ENCODE data around the gene FHIT.

Gene FHIT

GRCh38 chr3:61169621-61170251 lies 81.5 kb downstream of the FHIT start:
- DNase-seq (ENCODE audit: low read depth in 2 of 2): no peak

GRCh38 chr3:61168286-61168685 lies 83.0 kb downstream of the FHIT start:
- no peak for DNase-seq (ENCODE audit: low read depth in 2 of 2)

- no peak for DNase-seq (ENCODE audit: low read depth in 2 of 2)
Observed at GRCh38 chr3:61162965-61163364, 88.3 kb downstream of the FHIT start.

DNA sequence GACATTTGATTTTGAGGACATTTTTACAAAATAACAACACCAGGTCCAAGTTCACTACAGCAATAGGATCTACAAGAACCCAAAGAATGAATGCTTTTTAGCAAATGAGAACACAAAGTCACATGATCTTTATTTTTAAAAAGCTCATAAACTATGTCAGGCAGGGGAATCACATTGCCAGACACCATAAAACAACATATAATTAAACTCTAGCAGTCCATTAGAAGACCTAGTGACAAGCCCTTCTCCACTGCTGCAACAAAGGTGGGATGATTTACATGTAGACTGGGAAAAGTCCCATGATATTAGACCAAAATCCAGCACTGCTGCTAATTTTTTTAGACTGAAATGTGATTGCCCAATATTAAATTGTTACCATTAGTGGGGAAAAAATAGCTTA lies 92.6 kb downstream of the FHIT start:
- no peak for DNase-seq (ENCODE audit: low read depth in 2 of 2)

DNA sequence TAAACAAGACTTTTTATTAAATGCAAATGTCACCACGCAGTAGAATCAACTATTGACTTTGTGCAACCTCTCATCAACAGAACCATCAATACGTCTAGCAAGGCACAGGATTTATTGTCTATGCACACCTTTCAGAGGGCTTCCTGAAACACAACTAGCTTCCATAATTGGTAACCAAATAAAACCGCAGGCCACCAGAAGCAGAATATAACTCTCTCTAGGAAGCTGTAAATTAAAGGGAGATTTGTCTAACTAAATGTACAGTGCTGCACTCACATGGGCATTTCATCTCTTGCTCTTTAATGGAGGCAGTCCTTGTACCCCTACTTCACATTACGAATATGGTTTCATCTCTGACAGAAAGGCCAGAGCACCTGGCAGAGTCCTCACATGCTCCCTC lies 93.0 kb downstream of the FHIT start:
- DNase-seq (ENCODE audit: low read depth in 2 of 2): no peak

DNA sequence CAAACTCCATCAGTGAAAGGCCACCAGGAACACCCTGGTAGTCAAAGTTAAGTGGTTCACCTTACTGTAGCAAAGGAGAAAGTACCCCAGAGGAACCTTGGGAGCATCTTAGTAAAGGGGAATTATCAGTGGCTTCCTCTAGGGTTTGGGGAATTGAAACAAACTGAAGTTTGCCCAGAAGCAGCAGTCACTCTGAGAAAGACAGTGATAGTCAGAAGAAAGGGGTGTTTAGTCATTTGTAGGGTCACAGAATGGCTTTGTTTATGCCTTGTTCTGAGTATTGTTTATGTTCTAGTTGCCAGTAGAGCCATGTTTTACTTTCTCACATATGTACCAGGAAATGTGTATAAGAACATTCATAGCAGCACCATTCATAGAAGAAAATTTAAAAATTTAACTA lies 93.8 kb downstream of the FHIT start:
- no peak for DNase-seq (ENCODE audit: low read depth in 2 of 2)

- DNase-seq (ENCODE audit: low read depth in 2 of 2): no peak
Observed at GRCh38 chr3:61155701-61156292, 95.5 kb downstream of the FHIT start.

GRCh38 chr3:61154457-61155198 lies 96.6 kb downstream of the FHIT start:
- no peak for DNase-seq (ENCODE audit: low read depth in 2 of 2)

DNA sequence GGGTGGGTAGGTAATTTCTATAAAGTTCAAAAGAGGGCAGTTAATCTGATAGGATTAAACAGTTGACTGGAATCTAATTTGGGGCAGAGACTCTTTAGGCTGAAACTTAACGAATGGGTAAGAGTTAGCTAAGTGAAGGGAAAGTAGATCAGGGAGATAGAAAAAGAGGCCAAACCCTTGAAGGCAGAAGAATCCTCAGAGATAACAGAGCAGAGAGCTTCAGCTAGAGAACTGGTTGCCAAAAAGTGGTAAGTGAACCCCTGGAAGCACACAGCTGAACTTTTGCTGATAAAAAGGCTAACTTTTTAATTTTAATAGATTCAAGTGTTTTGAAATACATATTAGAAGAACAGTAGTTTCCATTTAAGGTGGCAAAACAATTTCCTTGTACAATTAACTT lies 99.2 kb downstream of the FHIT start:
- DNase-seq (ENCODE audit: low read depth in 2 of 2): no peak

DNA sequence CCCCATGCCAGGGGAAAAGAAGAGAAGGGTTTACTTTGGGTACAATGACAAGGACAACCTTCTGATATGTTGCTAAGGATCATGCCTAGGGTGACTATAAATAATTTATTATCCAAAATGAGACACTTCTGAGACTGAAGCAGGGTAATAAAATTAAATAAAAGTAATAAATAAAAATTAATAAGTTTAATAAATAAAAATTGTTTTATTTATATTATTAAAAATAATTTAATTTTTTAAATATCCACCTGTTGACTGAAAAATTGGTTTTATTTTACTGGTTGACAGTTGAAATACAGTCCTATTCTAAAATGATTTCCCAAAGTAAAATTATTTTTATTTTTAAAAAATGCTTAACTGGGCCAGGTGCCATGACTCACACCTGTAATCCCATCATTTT lies 102.0 kb downstream of the FHIT start:
- no peak for DNase-seq (ENCODE audit: low read depth in 2 of 2)

DNA sequence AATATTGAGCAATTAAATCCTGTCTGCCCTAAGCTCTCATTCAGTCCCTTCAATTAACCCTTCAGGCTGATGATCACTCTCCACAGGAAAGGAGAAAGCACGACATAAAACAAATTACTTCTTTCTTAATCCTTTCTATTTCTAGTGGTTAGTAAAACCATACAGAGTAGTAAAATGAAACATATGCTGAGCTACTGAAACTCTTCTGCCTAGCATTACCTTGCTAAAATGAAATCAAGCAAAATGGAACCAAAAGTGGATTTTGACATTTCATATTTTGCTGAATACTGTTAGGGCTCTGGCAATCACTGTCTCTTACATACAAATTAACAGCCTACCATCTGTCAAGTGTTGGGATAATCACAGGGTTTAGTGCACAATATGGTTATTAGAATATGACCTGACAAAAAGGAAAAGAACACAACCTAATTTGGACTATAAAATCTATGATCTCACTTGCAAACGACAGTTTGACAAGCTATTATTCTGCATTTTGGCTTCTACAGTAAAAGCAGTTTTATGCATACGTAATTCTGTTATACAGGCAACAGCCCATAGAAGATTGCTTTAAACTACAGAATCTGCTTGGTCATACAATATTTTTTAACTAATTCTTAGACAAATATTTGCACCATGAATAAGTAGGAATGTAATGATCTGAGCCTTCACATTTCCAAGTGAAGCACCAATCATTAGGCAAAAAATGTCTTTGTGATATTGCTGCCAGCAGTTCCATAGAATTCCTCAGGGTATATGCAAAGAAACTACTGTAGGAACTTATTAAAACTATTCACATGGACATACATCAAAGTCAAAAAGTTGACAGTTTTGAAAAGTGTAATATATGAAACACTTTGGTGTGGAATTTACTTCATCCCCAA lies 105.0 kb downstream of the FHIT start:
- DNase-seq (ENCODE audit: low read depth in 2 of 2): peak in 1 of 2 experiments; percentile 1

DNA sequence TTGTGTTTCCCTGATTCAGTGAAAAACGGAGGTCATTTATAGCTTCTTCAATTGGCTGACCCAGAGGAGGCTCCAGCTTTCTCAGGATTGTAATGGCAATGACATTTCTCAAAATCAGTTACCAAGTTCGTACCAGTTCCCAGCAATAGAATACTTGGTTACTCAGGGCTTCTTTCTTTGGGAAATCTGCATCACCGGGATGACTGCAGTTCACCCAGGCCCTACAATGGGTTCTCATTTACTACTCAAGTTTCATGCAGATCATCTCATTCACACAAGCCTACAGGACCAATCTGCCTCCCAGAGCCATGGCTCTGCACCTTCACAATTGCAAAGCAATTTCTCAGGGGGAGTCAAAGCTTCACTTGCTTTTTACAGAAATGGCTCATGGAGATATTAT lies 109.6 kb downstream of the FHIT start:
- DNase-seq (ENCODE audit: low read depth in 2 of 2): no peak

- no peak for DNase-seq (ENCODE audit: low read depth in 2 of 2)
Observed at GRCh38 chr3:61141227-61141626, 110.0 kb downstream of the FHIT start.

- no peak for DNase-seq (ENCODE audit: low read depth in 2 of 2)
Observed at GRCh38 chr3:61139686-61140085, 111.6 kb downstream of the FHIT start.

DNA sequence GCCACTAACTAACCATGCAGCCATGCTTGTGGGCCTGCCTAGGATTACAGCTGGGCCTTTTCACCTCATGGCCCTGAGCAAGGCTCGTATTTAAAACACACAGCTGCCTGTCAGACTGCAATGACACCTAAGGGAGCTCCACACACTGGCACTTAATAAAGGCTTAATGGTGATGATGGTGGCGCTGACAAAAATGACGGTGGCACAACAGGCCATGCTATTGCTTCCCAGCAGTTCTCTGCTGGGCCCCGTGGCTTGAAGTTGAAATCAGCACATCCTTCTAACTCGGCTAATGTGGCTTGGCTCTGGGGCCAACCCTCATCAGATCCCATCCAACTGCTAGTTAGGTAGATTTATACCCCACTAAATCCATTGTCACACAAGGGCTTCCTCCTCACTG lies 112.9 kb downstream of the FHIT start:
- DNase-seq (ENCODE audit: low read depth in 2 of 2): no peak

- DNase-seq (ENCODE audit: low read depth in 2 of 2): no peak
Observed at GRCh38 chr3:61136191-61136590, 115.1 kb downstream of the FHIT start.

GRCh38 chr3:61134532-61134931 lies 116.7 kb downstream of the FHIT start:
- no peak for DNase-seq (ENCODE audit: low read depth in 2 of 2)

- DNase-seq (ENCODE audit: low read depth in 2 of 2): no peak
Observed at GRCh38 chr3:61132062-61132461, 119.2 kb downstream of the FHIT start.

- DNase-seq (ENCODE audit: low read depth in 2 of 2): no peak
Observed at GRCh38 chr3:61118830-61119229, 132.4 kb downstream of the FHIT start.

GRCh38 chr3:61117045-61117898 lies 134.0 kb downstream of the FHIT start:
- no peak for DNase-seq (ENCODE audit: low read depth in 2 of 2)

DNA sequence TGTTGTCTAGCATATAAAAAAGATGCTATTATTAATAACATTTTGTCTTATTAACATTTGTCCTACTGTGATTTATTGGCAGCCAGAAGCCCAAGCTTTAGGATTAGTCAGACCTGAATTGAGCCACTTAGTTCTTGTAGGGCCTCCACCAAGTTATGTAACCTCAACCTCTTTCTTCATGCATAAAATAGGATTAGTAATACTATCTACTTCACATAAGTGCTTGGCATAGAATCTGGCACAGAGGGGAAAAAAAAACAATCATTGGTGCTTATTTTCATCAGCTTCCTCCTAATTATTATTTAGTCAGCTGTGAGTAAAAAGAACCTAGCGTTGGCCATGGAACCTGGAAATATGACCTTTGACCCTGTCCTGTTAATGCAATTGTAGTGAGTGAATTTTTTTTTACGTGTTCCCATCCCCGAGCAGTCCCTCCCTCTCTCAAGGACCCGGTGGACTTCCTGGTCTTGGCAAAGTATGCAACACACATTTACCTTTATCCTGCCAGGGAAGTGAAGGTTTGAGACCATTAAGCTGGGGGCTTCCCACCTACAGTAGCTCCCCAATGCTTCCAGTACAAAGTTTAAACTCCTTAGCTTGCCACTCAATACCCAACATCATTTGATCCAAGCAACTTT lies 136.8 kb downstream of the FHIT start:
- DNase-seq (ENCODE audit: low read depth in 2 of 2): no peak

Data from fibroblast of skin of left biceps (primary cell).